Measurements from ENCODE around the gene EPB41L4A.
"Not testable (repeated sequence)": the region's sequence is repeated elsewhere in the genome, so short reads cannot be mapped to it uniquely, and the experiment has no call there.

The EPB41L4A gene

DNA sequence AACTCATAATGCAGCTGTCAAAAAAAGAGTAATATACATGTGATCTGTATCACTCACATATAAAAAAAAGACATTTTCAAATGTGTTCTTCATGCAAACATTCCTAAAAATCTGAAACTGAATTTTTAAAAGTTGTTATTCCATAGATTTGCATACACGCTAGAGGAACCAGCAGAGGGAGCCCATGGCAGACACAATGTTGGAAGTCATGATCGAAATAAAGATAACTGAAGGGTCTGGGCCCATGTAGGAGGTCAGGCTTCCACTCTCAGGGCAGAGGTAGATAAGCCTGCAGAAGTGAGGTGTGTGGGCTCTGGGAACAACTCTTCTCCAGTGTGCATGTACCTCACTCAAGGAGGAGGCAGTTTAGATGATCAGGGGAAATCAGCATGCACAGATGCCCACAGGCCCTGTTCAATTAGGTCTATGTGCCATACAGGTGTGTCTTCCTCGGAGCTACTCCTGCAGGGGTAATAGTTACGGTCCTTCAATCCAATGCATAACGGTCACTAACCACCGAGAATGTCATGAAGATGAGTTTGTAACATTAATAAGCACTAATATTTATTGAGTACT is 208.6 kb downstream of the EPB41L4A start:
- no peak for DNase-seq (ENCODE audit: low read depth in 2 of 2)

DNA sequence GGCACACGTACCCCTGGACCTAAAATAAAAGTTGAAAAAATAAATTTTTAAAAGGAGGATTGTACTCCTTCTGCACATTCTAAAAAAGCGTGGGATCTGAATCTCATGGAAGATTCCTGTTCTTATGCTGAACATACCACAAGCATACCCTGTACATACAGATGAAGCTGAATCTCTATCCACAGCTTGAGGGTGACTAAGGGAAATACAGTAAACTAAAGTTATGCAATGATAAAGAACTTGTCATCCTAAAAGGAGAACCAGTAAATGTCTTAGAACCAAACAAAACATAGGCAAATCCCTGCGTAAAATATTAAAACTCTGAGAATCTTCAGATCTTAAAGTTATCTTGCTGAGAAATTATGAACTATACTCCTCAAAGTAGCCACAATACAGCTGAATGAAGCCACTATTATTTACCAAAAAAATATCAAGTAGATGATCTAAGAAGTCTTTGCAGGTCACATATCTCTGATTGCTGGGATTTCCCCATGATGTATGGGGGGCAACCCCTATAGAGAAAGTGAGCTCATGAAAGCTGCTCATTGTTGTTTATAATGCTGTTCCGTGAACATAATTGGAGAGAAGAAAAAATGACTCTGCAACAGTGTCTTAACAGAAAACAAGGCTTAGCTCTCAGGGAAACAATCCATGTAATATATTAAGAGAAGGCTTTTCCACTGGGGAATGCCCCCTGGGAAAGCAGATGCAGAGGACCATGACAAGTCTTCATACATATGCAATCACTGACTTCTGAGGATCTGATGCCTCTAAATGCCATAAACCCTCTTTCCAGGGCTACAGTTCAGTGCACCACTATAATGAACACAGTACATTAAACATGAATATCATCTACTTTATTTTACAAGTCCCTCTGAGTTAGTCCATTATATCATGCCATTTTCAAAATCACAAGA is 210.1 kb downstream of the EPB41L4A start:
- DNase-seq (ENCODE audit: low read depth in 2 of 2): no peak

DNA sequence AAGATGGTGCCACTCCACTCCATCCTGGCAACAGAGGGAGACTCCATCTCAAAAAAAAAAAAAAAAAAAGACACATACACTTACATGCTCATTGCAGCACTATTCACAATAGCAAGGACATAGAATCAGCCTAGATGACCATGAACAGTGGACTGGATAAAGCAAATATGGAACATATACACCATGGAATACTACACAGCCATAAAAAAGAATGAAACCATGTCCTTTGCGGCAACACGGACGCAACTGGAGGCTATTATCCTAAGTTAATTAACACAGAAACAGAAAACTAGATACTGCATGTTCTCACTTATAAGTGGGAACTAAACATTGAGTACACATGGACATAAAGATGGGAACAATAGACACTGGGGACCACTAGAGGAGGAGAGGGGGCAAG is 210.9 kb downstream of the EPB41L4A start:
- not testable (repeated sequence) for DNase-seq (ENCODE audit: low read depth in 2 of 2)

DNA sequence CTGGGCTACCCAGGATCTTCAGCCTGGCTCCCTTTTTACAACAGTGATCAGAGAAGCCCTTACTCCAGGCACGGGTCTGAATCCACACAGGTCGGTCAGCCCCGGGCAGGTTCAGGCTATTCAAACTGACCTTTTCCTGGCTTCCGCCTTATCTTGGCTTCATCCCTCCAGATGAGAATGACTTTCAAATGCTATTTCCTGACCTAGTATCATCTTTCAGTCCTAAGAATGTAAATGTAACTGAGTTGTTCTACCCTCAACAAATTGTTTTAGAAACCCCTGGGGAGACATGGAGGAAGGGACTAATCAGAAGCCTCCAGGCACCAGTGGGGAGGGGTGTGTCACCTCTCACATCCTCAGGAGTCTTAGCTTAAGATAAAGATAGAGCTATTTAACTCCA is 213.2 kb downstream of the EPB41L4A start:
- no peak for DNase-seq (ENCODE audit: low read depth in 2 of 2)

DNA sequence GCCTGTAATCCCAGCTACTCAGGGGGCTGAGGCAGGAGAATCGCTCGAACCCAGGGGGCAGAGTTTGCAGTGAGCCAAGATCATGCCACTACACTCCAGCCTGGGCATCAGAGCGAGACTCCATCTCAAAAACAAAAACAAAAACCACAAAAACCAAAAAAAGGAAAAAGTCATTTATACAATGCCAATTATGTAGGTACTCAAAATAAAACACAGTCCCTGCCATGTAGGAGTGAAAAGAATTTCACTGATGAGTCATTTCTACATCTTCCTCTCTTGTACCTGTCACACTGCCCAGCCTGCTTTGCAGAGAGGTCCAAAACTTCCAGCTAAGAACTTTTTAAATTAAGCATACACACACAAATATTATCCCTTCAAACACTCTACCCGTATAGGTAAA is 215.8 kb downstream of the EPB41L4A start:
- DNase-seq (ENCODE audit: low read depth in 2 of 2): no peak

DNA sequence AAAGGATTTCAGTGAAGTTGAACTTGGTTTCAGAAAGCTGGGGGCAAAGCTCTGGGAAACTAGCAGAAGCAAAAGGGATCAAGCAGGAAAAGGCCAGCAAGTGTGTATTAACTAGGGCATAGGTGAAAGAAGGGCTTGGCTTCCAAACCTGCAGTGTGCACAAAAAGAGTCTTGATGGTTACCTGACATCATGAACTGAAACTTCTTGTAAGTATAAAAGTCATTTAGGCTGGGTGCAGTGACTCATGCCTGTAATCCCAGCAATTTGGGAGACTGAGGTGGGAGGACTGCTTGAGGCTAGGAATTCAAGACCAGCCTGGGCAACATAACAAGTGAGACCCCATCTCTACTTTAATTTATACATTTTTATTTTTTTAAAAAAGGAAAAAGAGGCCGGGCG is 216.4 kb downstream of the EPB41L4A start:
- no peak for DNase-seq (ENCODE audit: low read depth in 2 of 2)

DNA sequence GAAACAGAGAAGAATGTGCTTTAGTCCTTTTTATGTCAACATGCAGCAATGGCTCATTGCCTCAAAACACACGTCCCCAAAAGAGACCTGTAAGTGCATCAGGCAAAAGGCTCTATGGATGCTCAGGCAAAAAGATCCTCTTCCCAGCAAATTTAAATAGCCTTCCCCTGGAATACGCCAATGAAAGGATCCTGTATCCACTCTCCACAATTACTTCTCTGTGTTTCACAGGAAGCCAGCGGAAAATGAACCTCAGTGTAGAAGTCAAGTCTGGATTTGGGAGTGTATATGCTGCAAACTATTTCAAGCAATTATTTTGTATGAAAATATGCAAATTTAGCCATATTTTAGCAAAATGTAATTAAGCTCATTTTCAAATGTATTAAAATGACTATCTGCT is 217.9 kb downstream of the EPB41L4A start:
- DNase-seq (ENCODE audit: low read depth in 2 of 2): no peak

DNA sequence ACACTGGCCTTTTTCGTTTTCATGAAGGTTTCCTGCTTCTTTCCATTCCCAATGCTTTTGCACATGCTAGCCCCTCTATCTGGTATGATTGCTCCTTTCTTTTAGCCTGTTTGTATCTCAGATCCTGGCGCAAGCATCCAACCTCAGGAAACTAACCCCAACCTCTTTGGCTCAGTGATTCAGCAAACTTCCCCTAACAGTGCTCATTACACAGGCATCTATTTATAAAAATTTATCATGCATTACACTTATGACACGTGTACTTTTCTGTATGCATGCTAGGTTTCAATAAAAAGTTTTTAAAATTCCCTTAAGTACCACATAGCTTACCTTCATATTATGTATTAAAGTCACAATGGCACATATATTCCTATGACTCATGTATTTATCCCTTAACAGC is 218.9 kb downstream of the EPB41L4A start:
- DNase-seq (ENCODE audit: low read depth in 2 of 2): no peak

DNA sequence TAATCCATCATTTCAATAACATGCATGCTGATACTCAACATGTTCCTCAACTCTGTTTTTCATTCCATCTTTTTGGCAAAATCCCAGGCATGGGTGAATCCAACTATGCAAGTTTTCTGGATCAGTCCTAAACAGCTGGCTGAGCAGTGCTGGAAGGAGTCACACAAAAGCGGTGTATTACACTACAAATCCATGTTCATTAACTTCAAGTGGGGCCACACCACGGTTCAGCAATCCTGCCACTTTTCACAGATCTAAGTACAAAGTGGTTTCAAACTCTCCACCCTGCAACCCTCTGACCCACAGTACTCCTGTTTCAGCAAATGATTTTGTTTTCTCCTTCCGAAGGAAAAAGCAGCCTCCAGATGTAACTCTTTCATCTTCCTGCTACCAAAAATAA is 222.5 kb downstream of the EPB41L4A start:
- DNase-seq (ENCODE audit: low read depth in 2 of 2): no peak

DNA sequence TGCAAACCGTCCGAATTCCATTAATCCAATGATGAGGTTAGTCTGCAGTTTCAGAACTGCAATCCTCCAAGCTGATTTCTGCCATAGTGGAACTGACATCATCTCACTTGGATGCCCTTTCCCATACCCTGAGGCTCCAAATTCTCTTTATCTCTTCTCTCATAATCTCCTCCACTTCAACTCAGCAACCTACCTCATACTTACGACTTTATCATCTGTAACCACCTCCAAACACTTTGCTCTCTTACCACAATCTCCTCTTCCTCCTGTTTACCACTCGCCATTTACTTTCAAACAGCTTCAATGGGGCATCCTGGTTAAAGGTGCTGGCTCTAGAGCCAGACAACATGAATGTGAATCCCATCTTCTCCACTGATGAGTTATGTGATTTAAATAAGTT is 223.2 kb downstream of the EPB41L4A start:
- DNase-seq (ENCODE audit: low read depth in 2 of 2): no peak

DNA sequence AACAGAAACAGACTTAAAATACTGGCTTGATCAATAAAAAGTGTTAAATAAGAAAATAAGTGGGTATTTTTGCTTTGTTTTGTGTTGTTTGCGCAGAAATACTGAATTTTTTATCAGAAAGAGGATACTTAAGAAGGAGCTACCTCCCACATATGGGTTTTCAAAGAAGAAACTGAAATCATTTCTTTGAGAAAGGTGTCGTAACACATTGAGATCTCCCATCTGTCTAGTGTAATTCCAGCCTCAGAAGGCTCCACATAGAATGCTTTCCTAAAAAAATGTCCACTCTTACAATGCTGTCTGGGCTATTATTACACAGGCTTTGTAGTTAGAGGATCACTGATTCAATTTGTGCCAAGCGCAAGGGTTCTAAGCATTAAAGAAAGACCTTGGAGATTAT is 226.2 kb downstream of the EPB41L4A start:
- no peak for DNase-seq (ENCODE audit: low read depth in 2 of 2)

DNA sequence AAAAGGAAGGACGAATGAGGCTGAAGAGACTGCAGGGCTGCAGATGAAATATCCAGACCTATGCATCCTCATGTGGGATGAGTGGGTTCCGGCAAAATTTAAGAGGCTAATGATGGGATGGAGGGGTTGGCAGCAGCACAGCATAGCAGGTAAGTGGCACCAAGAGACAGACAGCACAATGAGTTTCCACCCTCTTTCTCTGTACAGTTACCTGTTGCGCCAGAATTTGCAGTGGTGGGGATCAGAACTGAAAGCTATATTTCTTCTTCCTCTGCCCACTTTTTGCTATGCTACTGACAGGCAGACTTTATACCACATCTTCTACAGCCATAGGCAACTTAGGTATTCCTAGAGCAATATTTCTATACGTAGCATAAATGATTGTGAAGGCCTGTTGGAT is 227.0 kb downstream of the EPB41L4A start:
- no peak for DNase-seq (ENCODE audit: low read depth in 2 of 2)

DNA sequence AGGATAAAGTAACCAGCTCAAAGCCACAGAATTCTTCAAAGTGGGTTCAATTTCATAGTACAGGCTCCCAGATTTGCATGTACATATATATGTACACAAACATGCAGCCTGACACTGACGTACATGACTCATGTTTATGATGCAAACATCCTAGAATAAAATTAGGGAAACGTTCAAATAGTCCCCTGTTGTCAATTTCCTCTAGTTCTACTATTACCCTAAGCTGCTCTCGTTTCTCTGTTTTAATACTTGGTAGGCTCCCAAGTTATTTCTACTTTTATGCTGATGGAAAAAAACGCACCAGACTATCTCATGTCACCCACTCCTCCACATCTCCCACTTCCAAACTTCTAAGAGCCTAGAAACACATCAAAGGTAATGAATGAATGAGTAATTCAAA is 229.7 kb downstream of the EPB41L4A start:
- no peak for DNase-seq (ENCODE audit: low read depth in 2 of 2)

DNA sequence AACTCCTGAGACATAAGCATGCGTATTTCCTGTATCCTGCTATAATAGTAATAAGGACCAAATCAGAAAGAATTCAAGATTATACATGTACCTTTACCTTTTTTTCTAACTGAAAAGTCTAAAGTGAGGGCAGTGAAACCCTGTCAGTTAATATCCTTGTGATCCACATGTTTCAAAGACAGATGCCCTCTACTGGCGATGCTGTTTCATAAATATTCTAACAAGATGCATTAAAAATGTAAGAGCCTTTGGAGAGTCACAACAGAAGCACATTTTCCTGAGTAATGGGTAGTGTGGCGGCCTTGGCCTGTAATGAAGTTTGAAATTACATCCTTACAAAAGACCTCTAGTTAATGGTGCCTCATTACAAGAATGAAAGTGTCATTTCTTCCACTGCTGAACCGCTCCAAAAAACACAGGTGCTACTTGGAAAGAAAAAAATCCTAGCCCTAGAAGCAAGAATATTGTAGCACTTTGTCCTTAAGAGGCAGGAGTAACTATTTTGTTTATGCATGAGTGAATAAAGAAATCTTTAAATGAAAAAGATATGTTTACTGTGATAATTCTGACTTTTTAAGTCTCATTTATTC is 232.6 kb downstream of the EPB41L4A start:
- no peak for DNase-seq (ENCODE audit: low read depth in 2 of 2)

DNA sequence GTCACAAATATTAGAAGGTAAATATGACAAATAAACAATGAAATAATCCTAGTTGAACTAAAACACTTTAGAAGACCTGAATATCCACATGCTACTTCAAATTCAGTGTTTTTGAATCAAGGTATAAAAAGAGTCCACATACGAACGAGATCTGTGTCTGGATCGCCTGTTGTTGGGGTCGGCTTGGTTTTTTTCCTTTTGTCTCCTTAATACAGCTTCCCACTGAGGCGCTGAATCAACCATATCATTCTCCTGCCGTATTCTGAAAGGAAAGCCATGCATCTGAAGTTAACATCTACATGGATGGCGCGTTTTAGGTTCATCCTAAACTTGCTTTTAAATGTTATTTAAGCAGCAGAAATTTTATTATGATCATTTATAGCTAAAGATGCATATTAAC is 235.2 kb downstream of the EPB41L4A start:
- no peak for DNase-seq (ENCODE audit: low read depth in 2 of 2)

DNA sequence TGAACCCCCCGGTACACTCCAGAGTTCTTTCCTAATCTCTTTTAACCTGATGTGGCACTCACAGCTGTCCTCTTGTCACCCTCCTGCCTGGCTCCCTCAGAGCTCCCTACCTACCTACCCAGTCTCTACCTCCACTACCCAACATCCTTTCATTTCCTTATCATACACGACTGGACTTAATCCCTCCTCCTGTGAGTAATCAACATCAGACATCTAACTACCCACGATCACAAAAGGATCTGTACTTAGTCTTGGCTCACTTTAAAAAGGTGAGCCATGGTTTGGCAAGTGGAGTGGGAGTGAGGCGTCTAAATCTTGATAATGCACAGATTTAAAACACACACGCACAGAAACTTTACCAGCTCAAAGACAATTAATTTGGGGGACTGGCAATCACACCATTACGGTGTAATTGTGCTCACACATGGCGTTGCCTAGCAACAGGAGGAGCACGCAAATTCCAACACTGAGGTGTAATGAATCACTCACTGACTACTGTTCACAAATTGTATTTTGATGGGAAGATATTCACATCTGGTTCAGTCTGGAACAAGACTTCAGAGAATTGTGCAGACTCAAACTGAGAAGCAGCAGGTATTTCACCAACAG is 235.9 kb downstream of the EPB41L4A start:
- no peak for DNase-seq (ENCODE audit: low read depth in 2 of 2)

DNA sequence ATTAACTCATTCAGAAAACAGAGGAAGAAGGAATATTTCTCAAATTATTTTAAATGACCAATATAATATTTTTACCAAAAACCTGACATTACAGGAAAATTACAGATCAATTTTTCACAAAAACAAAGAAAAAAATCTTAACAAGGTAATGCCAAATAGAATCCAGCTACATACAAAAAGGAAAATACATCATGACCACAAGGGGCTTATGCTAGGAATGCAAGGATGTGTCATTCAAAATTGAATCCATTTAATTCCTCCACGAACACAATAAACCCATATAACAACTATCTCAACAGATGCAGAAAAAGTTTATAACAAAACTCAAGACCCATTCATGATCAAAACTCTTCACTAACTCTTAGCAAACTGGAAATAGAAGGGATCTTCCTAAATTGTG is 239.8 kb downstream of the EPB41L4A start:
- no peak for DNase-seq (ENCODE audit: low read depth in 2 of 2)

DNA sequence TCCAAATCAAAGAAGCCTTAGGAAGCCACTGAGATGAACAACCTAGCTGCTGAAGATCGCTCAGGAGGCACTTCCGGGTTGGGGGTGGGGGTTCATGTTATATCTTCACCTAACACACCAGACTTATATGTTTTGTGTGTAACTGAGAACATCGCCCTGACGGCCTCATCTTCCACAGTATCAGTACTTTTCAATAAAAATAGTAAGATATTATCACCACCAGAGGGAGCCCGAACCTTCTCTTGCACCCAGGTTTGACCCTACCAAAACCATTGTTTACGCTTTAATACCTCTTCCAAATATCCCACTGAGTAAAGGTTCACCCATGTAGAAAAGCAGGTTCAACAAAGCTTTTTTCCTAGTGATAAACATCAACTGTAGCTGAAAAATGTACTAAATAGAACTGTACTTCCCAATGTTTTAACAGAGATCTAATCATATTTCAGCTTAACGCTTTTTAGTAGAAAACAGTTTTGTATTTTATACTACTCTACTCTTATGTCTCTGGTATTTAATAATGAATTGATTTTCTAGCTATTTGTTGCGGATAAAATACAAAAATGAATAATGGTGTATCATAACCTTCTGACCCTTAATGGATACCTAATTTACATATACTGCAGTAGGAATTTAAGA is 244.0 kb downstream of the EPB41L4A start:
- DNase-seq (ENCODE audit: low read depth in 2 of 2): no peak

DNA sequence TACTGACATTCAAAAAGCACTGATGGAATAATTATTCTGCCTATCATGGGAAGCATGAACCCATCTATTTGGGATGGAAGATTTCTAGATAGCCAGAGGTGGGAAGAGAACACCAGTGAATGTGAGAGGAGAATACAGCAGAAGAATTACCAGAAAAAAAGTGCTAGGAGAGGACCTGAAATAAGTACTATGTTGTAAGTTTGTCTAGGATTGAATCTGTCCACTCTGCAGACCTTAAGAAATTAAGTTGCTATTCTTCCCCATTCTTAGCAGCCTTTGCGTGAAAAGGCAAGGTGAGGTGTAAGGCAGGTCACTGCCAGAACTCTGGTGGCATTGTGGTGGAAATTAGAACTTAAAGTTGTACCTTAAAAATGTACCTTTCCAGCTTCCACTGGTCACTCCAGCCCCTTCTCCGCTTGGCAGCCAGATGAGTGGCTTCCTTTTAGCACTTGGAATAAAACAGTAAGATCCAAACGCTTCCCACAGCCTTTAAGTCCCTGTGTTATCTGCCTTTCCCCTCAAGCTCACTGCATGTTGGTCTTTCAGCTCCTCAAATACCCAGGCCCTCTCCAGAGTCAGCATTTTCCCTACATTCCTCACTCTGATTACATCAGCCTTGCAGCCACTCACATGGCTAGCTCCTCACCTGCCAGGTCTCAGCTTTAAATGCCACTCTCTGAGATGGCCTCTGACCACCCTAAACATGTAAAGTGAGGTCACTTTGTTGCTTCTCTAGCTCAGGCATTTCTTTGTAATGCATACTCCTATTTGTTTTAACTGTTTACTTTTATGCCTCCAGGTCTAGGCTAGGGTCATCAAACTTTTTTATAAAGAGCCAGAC is 253.0 kb downstream of the EPB41L4A start:
- no peak for DNase-seq (ENCODE audit: low read depth in 2 of 2)

DNA sequence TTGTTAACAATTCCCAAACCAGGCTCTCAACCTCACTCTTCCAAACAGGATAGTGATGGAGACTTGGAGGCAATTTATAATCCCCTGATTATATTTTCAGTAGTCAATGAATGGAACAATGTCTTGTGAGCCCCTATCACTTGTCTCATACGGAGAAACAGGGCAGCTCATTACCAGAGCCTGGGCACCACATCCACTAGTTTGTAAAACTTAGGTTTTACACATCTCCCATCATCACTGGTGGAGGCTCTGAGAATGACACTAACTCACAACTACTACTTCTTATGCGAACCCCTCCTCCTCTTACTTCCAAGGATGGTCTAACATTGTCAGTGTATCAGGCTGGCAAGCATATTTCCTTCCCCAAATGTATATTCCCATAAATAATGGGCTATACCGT is 253.7 kb downstream of the EPB41L4A start:
- no peak for DNase-seq (ENCODE audit: low read depth in 2 of 2)

DNA sequence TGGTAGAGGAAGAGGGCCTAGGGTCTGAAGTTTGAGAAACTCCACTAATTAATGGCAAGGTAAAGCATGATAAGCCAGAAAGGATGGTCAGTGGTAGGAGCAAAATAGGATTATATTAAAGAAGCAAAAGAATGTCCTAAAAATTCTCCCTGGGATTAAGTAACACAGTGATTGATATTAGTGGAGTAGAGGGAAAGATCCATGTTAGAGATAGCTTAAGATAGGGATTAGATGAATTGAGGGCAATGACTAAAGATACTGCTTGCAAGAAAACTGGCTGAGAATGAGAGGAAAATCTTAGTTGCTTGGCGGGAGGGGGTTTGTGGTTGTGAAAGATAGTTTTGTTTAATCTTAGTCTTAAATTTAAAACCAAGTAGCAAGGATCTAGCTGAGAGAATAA is 255.6 kb downstream of the EPB41L4A start:
- DNase-seq (ENCODE audit: low read depth in 2 of 2): no peak

Measured in stimulated activated CD4-positive, alpha-beta T cell treated with anti-CD3 and anti-CD28 coated beads, Interleukin-12 subunit alpha, Interleukin-12 subunit beta, amount 100 ng/mL, for 24 hours (primary cell).